Measurements from ENCODE around the gene CCDC157.

DNA sequence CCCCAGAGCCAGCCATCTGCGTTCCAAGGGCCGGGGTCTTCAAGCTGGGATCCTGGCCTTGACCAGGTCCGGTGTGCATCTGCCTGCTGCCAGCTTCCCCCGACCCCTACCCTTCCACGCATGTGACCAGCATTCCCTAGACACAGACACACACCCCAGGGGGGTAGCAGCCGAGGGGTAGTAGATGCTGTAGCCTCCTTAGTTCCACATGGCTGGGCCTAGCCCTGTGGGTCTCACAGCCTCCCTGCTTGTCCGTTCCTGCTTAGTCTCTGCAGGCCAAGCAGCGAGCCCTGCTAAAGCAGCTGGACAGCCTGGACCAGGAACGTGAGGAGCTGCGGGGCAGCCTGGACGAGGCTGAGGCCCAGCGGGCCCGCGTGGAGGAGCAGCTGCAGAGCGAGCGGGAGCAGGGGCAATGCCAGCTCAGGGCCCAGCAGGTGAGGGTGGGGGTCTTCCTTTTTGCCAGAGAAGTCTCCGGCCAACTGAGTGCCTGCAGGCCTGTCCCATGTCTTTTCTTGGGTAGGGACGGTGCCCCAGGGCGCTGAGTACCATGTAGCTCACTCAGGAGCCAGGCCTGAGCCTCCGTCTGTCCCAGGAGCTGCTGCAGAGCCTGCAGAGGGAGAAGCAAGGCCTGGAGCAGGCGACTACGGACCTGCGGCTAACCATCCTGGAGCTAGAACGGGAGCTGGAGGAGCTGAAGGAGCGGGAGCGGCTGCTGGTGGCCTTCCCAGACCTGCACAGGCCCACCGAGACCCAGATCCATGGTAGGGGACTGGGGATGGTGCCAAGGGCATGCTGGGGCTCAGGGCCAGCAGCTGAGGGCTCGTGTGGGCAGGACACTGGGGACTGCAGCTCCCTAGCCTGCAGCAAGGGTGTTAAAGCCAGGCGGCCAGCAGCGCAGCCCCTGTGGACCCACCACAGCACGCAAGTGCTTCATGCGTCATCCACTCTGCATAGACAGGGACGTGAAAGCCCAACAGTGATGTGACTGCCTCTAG, 16.8 kb downstream of the CCDC157 start:
- TF ChIP-seq ZNF274 (IDR thresholded peaks at IDR 0.05; ENCODE audit: insufficient read depth, insufficient read length): no peak
- TF ChIP-seq, protein P1, sequence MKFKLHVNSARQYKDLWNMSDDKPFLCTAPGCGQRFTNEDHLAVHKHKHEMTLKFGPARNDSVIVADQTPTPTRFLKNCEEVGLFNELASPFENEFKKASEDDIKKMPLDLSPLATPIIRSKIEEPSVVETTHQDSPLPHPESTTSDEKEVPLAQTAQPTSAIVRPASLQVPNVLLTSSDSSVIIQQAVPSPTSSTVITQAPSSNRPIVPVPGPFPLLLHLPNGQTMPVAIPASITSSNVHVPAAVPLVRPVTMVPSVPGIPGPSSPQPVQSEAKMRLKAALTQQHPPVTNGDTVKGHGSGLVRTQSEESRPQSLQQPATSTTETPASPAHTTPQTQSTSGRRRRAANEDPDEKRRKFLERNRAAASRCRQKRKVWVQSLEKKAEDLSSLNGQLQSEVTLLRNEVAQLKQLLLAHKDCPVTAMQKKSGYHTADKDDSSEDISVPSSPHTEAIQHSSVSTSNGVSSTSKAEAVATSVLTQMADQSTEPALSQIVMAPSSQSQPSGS (IDR thresholded peaks at IDR 0.05; ENCODE audit: low read length): no peak
- TF ChIP-seq POLR2A (IDR thresholded peaks at IDR 0.05; ENCODE audit: low read depth, low read length): no peak
- no peak for TF ChIP-seq SMAD1 (IDR thresholded peaks at IDR 0.05; ENCODE audit: low read depth, partially characterized antibody)
- no peak for TF ChIP-seq RAD51 (IDR thresholded peaks at IDR 0.05)
- no peak for TF ChIP-seq SRF (IDR thresholded peaks at IDR 0.05; ENCODE audit: low read depth in 2 of 2, low read length in 2 of 2)
- no peak for TF ChIP-seq FOXM1 (IDR thresholded peaks at IDR 0.05; ENCODE audit: low read depth, low read length)
